ENCODE measurements around the gene TMEM255B. TPM values are rescaled to one million over a fixed set of nuclear protein-coding genes. Genes with fewer than 3 reads are reported as not detected.

TMEM255B gene
- total RNA-seq, 1 donor from 2014 or later: 7.4 TPM

DNA sequence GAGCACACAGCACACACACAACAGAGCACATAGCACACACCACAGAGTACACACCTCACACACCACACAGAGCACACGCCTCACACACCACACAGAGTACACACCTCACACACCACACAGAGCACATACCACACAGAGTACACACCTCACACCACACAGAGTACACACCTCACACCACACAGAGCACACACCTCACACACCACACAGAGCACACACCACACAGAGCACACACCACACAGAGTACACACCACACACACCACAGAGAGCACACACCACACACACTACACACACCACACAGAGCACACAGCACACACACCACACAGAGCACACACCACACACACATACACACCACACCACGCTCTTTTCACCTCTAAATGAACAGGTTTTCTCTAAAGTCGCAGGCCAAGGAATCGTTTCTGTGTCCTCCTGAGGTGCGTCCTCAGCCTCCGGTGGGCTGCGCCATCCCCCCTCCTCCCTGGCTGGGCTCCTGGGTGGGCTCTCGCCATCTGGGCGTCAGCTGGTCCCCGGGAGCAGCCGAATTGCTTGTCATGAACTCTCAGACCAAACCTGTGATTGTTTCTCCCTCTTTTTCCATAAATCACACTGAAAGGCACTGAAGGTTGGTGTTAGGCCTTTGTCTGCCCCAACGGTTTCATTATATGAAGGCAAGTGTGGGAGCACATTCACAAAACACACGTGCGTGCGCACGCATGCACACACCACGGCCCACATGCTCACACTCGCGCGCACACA is 37.4 kb downstream of the TMEM255B start:
- DNase-seq (ENCODE audit: low read depth): no peak
- TF ChIP-seq, protein P1, sequence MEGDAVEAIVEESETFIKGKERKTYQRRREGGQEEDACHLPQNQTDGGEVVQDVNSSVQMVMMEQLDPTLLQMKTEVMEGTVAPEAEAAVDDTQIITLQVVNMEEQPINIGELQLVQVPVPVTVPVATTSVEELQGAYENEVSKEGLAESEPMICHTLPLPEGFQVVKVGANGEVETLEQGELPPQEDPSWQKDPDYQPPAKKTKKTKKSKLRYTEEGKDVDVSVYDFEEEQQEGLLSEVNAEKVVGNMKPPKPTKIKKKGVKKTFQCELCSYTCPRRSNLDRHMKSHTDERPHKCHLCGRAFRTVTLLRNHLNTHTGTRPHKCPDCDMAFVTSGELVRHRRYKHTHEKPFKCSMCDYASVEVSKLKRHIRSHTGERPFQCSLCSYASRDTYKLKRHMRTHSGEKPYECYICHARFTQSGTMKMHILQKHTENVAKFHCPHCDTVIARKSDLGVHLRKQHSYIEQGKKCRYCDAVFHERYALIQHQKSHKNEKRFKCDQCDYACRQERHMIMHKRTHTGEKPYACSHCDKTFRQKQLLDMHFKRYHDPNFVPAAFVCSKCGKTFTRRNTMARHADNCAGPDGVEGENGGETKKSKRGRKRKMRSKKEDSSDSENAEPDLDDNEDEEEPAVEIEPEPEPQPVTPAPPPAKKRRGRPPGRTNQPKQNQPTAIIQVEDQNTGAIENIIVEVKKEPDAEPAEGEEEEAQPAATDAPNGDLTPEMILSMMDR (conservative IDR thresholded peaks at IDR 0.05; ENCODE audit: low read depth, low read length): no peak
- H3K4me3 ChIP-seq (ENCODE audit: low read depth, low read length): no peak overlapping the region

DNA sequence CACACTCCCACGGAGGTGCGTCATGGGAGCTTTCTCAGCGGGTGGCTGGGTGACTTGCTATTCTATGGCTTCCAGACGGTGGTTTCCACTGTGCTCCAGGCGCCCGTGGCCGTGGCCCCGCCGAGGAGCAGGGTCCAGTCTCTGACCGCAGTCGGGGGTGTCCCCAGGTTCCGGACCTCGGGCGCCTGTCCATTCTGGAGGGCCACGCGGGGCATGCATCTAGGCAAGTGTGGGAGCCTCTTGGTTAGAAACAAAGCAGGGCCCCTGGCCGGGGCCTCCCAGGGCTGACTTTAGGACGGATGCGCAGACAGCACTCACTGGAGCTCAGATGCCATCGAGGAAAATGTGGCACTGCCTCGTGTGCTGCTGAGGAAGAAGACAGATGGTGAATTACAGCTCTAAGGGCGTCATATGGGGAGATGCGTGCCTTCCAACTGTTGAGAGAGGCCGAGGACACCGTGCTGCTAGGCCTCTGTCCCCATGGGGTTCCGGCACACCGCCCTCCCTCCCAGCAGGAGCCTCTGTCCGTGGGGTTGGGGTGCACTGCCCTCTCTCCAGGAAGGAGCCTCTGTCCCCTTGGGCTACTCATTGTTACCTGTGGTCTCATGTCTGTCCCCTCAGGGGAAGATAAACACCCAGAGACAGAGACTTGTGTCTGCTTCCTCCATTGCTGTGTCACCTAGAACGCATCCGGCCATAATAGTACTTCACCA is 38.1 kb downstream of the TMEM255B start:
- H3K4me3 ChIP-seq (ENCODE audit: low read depth, low read length): no peak overlapping the region
- no peak for DNase-seq (ENCODE audit: low read depth)
- TF ChIP-seq, protein P1 (conservative IDR thresholded peaks at IDR 0.05; ENCODE audit: low read depth, low read length): no peak

DNA sequence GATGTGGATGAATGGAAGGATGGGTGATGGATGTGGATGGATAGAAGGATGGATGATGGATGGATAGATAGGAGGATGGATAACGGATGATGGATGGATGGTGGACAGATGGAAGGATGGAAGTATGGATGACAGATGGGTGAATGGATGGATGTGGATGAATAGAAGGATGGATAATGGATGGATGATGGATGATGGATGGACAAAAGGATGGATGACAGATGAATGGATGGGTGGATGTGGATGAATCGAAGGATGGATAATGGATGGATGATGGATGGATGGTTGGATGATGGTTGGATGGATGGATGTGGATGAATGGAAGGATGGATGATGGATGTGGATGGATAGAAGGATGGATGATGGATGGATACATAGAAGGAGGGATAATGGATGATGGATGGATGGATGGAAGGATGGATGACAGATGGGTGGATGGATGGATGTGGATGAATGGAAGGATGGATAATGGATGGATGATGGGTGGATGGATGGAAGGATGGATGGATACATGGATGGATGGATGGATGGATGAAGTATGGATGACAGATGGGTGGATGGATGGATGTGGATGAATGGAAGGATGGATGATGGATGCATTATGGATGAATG is 39.3 kb downstream of the TMEM255B start:
- TF ChIP-seq, protein P1 (conservative IDR thresholded peaks at IDR 0.05; ENCODE audit: low read depth, low read length): no peak
- no peak overlapping the region for H3K4me3 ChIP-seq (ENCODE audit: low read depth, low read length)
- no peak for DNase-seq (ENCODE audit: low read depth)

DNA sequence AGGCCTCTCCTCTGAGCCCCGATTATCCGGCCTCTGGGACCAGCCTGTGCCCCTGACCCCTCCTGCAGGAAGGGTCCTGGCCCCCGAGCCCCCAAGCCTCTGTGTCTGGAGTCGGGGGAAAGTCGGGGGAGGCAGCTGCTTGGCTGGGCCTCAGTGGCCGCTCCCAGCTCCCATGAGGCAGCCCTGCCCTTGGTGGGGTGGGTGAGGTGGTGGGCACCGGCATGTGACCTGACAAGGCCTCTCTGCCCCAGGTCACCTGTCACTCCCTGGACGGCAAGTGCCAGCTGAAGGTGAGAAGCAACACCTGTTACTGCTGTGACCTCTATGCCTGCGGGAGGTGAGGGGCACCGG is 41.5 kb downstream of the TMEM255B start:
- no peak for DNase-seq (ENCODE audit: low read depth)
- H3K4me3 ChIP-seq (ENCODE audit: low read depth, low read length): no peak overlapping the region
- TF ChIP-seq, protein P1 (conservative IDR thresholded peaks at IDR 0.05; ENCODE audit: low read depth, low read length): no peak

DNA sequence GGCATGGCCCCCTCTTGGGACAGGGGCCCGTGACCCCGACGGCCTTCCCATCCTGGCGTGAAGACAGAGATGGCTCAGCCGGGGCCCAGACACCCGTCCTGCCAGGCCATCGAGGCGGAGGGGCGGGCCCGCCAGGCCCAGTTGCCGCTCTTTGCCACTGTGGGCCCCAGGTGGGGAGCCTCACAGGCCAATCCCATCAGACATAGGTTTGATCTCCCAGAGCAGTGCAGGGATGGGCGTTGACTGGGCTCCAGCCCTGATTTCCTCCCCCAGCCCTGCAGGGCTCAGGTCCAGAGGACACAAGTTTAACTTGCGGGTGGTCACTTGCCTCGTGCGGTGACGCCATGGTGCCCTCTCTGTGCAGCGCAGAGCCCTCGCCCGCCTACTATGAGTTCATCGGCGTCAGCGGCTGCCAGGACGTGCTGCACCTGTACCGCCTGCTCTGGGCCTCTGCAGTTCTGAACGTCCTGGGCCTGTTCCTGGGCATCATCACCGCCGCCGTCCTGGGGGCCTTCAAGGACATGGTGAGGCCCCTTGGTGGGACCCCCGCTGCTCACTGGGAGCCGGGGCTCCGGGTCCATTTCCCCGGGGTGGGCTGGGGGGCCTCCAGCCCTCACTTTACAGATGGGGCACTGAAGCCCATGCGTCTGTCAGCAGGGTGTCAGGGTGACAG is 42.4 kb downstream of the TMEM255B start:
- DNase-seq (ENCODE audit: low read depth): no peak
- no peak overlapping the region for H3K4me3 ChIP-seq (ENCODE audit: low read depth, low read length)
- TF ChIP-seq, protein P1 (conservative IDR thresholded peaks at IDR 0.05; ENCODE audit: low read depth, low read length): no peak

DNA sequence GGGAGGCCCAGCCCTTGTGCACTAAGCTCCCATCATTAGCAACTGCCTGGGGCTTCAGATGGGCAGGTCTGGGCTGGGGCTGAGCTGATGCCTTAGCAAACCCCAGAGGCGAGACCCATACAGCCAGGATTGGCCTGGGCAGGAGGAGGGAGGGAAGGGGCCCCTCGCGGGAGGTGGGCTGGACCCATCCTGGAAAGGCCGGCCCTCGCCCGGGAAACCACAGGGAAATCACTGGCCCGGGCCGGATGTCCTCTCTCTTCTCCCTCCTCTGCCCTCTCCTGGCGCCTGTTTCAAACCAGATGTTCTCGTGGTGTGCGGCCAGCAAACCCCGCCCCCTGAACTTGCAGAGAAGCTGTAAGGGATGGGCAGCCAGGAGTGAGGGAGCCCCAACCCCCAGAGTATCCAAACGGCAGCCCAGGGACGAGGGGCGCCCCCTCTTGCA is 43.1 kb downstream of the TMEM255B start:
- TF ChIP-seq, protein P1 (conservative IDR thresholded peaks at IDR 0.05; ENCODE audit: low read depth, low read length): no peak
- DNase-seq (ENCODE audit: low read depth): no peak
- no peak overlapping the region for H3K4me3 ChIP-seq (ENCODE audit: low read depth, low read length)
